Right atrium auricular region (tissue), 2 donors: ENCODE data around the gene FKBP1A. TPM values are rescaled to one million over a fixed set of nuclear protein-coding genes. Genes with fewer than 3 reads are reported as not detected.

Experiments used
- DNase-seq: peaks from one replicate; pipeline ENCODE4 v3.0.0-alpha.2; 2019; ENCODE audit warnings: low spot score
- H3K27ac ChIP-seq, 2 donors: fragments of 200-600 bp; sonication (generic); 1 replicate in 1 of 2; 2 replicates in 1 of 2; pipeline ENCODE4 v1.5.1; 2016 to 2019
- H3K27me3 ChIP-seq, 2 donors: fragments of 200-600 bp; sonication (generic); one replicate each; pipeline versions ENCODE4 v1.5.1 to v1.6.0; 2017 to 2019
- H3K36me3 ChIP-seq: fragments of 200-600 bp; sonication (generic); one replicate; pipeline ENCODE4 v1.5.1; 2016
- H3K4me1 ChIP-seq, 2 donors: fragments of 200-600 bp; sonication (generic); one replicate each; pipeline versions ENCODE4 v1.5.1 to v1.6.0; 2017 to 2019
- H3K4me3 ChIP-seq, 2 donors: fragments of 200-600 bp; sonication (generic); 1 replicate in 1 of 2; 2 replicates in 1 of 2; pipeline ENCODE4 v1.5.1; 2017 to 2019; ENCODE audit warnings: mild to moderate bottlenecking in 1 of 2, moderate library complexity in 1 of 2
- H3K9me3 ChIP-seq, 2 donors: fragments of 200-600 bp; sonication (generic); one replicate each; pipeline ENCODE4 v1.5.1; 2019
- total RNA-seq, 2 donors: library from RNA; depleted of rRNA; stranded (reverse); fragments of >200 nt; gene quantifications; one replicate each; pipeline ENCODE4 v1.1.0, GENCODE V29; 2016
- TF ChIP-seq, protein P1 (sequence below), 2 donors: fragments of 200-600 bp; sonication (generic); IDR thresholded peaks; one replicate each; pipeline ENCODE4 v1.5.1; 2019; ENCODE audit warnings: antibody characterized with exemption in 2 of 2

The FKBP1A gene
- total RNA-seq, 2 donors from 2014 or later, result 73.5 to 98.7 TPM

GRCh38 chr20:1331801-1332453 is 60.9 kb downstream of the FKBP1A start:
- Histone ChIP-seq H3K4me1 (peaks cover 0 to 67% of the 10 kb centered on the region in 2 donors), H3K9me3 (no peaks in the 10 kb centered on the region), H3K36me3 (no peaks in the 10 kb centered on the region), H3K4me3 (no peak overlapping the region), H3K27me3 (no peaks in the 10 kb centered on the region), H3K27ac (peak overlapping the region; percentile 99)
- DNase-seq, result peak; percentile 47
- TF ChIP-seq, protein P1, sequence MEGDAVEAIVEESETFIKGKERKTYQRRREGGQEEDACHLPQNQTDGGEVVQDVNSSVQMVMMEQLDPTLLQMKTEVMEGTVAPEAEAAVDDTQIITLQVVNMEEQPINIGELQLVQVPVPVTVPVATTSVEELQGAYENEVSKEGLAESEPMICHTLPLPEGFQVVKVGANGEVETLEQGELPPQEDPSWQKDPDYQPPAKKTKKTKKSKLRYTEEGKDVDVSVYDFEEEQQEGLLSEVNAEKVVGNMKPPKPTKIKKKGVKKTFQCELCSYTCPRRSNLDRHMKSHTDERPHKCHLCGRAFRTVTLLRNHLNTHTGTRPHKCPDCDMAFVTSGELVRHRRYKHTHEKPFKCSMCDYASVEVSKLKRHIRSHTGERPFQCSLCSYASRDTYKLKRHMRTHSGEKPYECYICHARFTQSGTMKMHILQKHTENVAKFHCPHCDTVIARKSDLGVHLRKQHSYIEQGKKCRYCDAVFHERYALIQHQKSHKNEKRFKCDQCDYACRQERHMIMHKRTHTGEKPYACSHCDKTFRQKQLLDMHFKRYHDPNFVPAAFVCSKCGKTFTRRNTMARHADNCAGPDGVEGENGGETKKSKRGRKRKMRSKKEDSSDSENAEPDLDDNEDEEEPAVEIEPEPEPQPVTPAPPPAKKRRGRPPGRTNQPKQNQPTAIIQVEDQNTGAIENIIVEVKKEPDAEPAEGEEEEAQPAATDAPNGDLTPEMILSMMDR (IDR thresholded peaks at IDR 0.05), result no peak

DNA sequence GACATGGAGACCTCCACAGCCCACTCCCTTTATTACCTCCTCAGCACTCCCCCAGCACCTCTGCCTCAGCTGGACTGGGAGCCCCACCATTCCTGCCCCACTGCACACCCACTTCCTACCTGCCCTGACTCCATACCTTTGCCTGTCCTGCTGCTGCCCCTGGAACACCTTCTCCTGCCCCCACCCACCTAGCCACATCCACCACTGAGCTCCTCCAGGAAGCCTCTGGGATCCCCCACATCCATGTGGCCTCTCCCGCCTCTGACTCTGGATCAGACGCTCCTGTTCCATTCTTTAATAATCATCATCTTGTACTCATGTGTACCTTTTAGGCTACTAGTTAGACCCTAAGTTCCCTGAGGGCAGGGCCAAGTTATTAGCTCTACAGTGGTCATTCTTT is 61.8 kb downstream of the FKBP1A start:
- peak overlapping the region; percentile 99 for H3K27ac ChIP-seq
- peaks cover 0 to 67% of the 10 kb centered on the region in 2 donors for H3K4me1 ChIP-seq
- H3K9me3 ChIP-seq, result no peaks in the 10 kb centered on the region
- no peaks in the 10 kb centered on the region for H3K27me3 ChIP-seq
- TF ChIP-seq, protein P1 (IDR thresholded peaks at IDR 0.05), result no peak
- no peaks in the 10 kb centered on the region for H3K36me3 ChIP-seq
- H3K4me3 ChIP-seq, result no peak overlapping the region
- peak; percentile 26 for DNase-seq

GRCh38 chr20:1330075-1330830 is 62.6 kb downstream of the FKBP1A start:
- H3K4me3 ChIP-seq, result no peak overlapping the region
- peaks cover 0 to 68% of the 10 kb centered on the region in 2 donors for H3K4me1 ChIP-seq
- TF ChIP-seq, protein P1 (IDR thresholded peaks at IDR 0.05), result no peak
- peak overlapping the region; percentile 99 for H3K27ac ChIP-seq
- H3K36me3 ChIP-seq, result no peaks in the 10 kb centered on the region
- no peaks in the 10 kb centered on the region for H3K9me3 ChIP-seq
- no peaks in the 10 kb centered on the region for H3K27me3 ChIP-seq
- DNase-seq, result peak; percentile 91

DNA sequence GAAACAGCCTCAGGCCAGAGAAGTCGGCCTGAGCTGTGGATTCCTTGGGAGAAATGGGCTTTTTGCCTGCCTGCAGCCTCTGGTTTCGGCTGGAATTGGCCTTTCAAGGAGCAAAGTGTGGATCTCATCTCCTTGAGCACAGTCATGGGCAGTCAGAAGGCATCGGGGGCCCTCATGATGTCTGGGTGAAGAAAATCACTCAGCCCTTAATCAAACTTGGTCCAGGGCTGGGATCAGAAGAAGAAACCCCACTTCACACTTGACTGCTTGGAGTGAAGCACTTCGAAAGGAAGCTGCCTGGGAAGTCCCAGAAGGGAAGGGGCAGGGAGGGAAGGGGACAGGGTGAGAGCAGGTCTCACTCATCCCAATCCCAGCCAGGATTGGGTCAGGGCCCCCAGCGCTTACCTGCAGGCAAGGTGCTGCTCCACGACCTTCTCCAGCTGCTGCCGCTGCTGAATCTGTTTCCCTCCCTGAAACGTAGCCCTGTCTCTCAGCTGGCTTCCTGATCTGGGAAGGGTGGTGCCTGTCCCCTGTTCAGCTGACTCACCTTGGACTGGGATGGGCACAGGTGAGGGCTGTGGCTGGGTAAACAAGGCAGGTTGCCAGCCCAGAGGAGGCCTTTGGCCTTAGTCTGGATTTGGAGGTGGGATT is 64.0 kb downstream of the FKBP1A start, which contains the start of gene SDCBP2:
TSS of gene SDCBP2 (minus strand) at position 460 of the 651 bp plus-strand sequence. CDS start 8,723 bp downstream, outside the sequence.
- Histone ChIP-seq H3K4me1 (peaks cover 0 to 75% of the 10 kb centered on the region in 2 donors), H3K27ac (peak within 1 kb of the TSS; percentile 99), H3K27me3 (no peaks in the 10 kb centered on the region), H3K36me3 (no peaks in the 10 kb centered on the region), H3K4me3 (no peak within 1 kb of the TSS), H3K9me3 (no peaks in the 10 kb centered on the region)
- TF ChIP-seq, protein P1 (IDR thresholded peaks at IDR 0.05), result no peak
- DNase-seq, result peak; percentile 56

DNA sequence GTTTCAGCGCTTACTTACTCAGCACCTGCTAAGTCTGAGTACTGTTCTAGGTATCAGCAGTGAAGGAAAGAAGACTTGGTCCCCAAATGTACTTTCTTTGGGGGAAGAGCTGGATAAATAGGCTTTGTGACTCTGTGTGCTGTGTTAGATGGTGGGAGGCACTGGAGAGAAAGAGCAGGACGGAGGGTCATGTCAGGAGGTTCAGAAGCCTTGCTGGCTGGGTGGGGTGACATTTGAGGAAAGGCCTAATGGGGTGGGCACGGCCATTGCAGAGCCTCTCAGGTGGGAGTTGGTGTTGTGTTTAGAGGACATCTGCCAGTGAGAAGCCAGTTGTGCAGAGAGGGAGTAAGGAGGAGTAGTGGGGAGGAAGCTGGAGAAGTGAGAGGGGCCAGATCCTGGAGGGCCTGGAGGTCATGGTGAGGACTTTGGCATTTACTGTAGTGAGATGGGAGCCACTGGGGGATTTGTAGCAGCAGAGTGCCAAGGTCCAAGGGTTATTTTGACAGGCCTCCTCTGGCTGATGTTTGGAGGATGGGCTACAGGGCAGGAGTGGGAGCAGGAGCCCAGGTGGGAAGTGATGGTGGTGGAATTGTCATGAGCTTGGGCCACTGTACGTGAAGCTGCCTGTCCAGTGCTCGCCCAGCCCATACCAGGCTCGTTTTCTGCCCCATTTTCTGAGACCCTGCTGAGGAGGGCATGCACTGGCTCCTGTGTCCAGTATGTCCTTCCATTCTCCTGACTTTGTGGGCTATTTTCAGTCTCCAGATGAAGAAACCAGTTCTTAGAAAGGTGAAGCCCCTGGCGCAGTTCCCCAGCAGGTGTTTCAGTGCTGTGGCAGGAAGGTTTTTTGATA is 64.8 kb downstream of the FKBP1A start:
- peak; percentile 55 for DNase-seq
- Histone ChIP-seq H3K27ac (peak overlapping the region; percentile 99), H3K9me3 (no peaks in the 10 kb centered on the region), H3K36me3 (no peaks in the 10 kb centered on the region), H3K4me3 (no peak overlapping the region), H3K27me3 (no peaks in the 10 kb centered on the region), H3K4me1 (peaks cover 0 to 82% of the 10 kb centered on the region in 2 donors)
- TF ChIP-seq, protein P1 (IDR thresholded peaks at IDR 0.05), result no peak
